ENCODE results near the gene TTC9.

GRCh38 chr14:70645892-70646291 lies 4.2 kb downstream of the TTC9 start:
- TF ChIP-seq, protein P1, sequence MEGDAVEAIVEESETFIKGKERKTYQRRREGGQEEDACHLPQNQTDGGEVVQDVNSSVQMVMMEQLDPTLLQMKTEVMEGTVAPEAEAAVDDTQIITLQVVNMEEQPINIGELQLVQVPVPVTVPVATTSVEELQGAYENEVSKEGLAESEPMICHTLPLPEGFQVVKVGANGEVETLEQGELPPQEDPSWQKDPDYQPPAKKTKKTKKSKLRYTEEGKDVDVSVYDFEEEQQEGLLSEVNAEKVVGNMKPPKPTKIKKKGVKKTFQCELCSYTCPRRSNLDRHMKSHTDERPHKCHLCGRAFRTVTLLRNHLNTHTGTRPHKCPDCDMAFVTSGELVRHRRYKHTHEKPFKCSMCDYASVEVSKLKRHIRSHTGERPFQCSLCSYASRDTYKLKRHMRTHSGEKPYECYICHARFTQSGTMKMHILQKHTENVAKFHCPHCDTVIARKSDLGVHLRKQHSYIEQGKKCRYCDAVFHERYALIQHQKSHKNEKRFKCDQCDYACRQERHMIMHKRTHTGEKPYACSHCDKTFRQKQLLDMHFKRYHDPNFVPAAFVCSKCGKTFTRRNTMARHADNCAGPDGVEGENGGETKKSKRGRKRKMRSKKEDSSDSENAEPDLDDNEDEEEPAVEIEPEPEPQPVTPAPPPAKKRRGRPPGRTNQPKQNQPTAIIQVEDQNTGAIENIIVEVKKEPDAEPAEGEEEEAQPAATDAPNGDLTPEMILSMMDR (conservative IDR thresholded peaks at IDR 0.05) = no peak
- TF ChIP-seq EZH2 (IDR thresholded peaks at IDR 0.05; ENCODE audit: low read depth) = no peak

Measured in PC-9 (cell line).